HCT116 (cell line): ENCODE results near the gene DLL1.

Source experiments
- CBX3 ChIP-seq: IDR thresholded peaks from 2 replicates; pipeline ENCODE4 v1.6.1; 2012; ENCODE audit warnings: low read depth
- ELF1 ChIP-seq: IDR thresholded peaks from 2 replicates; pipeline ENCODE4 v1.6.1; 2012; ENCODE audit warnings: low read depth, borderline replicate concordance
- EZH2 ChIP-seq: fragments of 200-600 bp; sonication (generic); IDR thresholded peaks from 2 replicates; pipeline ENCODE4 v1.6.1; 2017; ENCODE audit warnings: antibody characterized with exemption, mixed run types
- POLR2A ChIP-seq: IDR thresholded peaks from 2 replicates; pipeline ENCODE4 v1.7.0; 2011; ENCODE audit warnings: borderline replicate concordance; ENCODE audit not compliant: insufficient read depth, insufficient read length; ENCODE audit errors: extremely low read depth
- RAD21 ChIP-seq: IDR thresholded peaks from 2 replicates; pipeline ENCODE4 v1.6.1; 2012; ENCODE audit warnings: low read depth, mild to moderate bottlenecking
- SIN3A ChIP-seq: IDR thresholded peaks from 2 replicates; pipeline ENCODE4 v1.6.1; 2012; ENCODE audit warnings: low read depth
- SP1 ChIP-seq: IDR thresholded peaks from 2 replicates; pipeline ENCODE4 v1.6.1; 2012; ENCODE audit warnings: low read depth
- ZFX ChIP-seq: fragments of 450-650 bp; IDR thresholded peaks from 2 replicates; pipeline ENCODE4 v1.6.1; 2017
- TF ChIP-seq, protein P1 (sequence below), 3 experiments: fragments of 200-600 bp in 1 of 3; sonication (generic) in 1 of 3; IDR thresholded peaks in 2 of 3; conservative IDR thresholded peaks in 1 of 3; 2 replicates each; pipeline ENCODE4 v1.5.1; 2012 to 2017; ENCODE audit warnings: low read depth in 2 of 3, low read length in 2 of 3, antibody characterized with exemption in 1 of 3, borderline replicate concordance in 1 of 3, control low read depth in 1 of 3, mild to moderate bottlenecking in 1 of 3, mixed read lengths in 1 of 3, mixed run types in 1 of 3, moderate library complexity in 1 of 3; ENCODE audit not compliant: insufficient read depth in 1 of 3
- TF ChIP-seq, protein P2 (sequence below): IDR thresholded peaks from 2 replicates; pipeline ENCODE4 v1.6.1; 2012; ENCODE audit warnings: low read depth

DNA sequence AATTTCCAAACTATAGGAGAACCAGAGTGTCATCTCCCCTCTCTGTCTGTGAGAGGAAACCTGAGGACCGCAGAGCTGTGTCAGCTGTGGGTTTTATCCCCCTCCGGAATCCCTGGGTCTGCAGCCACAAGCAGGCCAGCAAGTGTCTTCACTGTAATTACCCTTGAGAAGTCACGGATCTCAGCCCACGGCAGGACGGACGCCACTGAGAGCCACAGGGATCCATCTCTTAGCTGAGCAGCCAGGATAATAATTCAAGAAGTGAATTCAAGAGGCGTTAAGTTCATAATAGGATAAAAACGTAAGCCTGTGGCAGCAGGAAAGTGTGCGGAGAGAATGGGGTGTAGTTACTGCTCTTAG is 37.0 kb downstream of the DLL1 start:
- TF ChIP-seq ZFX (no peak), POLR2A (no peak), EZH2 (no peak), RAD21 (no peak), SIN3A (no peak), SP1 (no peak), ELF1 (no peak), CBX3 (no peak)
- TF ChIP-seq, protein P1, sequence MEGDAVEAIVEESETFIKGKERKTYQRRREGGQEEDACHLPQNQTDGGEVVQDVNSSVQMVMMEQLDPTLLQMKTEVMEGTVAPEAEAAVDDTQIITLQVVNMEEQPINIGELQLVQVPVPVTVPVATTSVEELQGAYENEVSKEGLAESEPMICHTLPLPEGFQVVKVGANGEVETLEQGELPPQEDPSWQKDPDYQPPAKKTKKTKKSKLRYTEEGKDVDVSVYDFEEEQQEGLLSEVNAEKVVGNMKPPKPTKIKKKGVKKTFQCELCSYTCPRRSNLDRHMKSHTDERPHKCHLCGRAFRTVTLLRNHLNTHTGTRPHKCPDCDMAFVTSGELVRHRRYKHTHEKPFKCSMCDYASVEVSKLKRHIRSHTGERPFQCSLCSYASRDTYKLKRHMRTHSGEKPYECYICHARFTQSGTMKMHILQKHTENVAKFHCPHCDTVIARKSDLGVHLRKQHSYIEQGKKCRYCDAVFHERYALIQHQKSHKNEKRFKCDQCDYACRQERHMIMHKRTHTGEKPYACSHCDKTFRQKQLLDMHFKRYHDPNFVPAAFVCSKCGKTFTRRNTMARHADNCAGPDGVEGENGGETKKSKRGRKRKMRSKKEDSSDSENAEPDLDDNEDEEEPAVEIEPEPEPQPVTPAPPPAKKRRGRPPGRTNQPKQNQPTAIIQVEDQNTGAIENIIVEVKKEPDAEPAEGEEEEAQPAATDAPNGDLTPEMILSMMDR (IDR thresholded peaks at IDR 0.05 in 2 of 3, conservative IDR thresholded peaks at IDR 0.05 in 1 of 3; ENCODE audit: borderline replicate concordance in 1 of 3, insufficient read depth in 1 of 3, low read depth in 2 of 3, low read length in 2 of 3): no peak
- TF ChIP-seq, protein P2, sequence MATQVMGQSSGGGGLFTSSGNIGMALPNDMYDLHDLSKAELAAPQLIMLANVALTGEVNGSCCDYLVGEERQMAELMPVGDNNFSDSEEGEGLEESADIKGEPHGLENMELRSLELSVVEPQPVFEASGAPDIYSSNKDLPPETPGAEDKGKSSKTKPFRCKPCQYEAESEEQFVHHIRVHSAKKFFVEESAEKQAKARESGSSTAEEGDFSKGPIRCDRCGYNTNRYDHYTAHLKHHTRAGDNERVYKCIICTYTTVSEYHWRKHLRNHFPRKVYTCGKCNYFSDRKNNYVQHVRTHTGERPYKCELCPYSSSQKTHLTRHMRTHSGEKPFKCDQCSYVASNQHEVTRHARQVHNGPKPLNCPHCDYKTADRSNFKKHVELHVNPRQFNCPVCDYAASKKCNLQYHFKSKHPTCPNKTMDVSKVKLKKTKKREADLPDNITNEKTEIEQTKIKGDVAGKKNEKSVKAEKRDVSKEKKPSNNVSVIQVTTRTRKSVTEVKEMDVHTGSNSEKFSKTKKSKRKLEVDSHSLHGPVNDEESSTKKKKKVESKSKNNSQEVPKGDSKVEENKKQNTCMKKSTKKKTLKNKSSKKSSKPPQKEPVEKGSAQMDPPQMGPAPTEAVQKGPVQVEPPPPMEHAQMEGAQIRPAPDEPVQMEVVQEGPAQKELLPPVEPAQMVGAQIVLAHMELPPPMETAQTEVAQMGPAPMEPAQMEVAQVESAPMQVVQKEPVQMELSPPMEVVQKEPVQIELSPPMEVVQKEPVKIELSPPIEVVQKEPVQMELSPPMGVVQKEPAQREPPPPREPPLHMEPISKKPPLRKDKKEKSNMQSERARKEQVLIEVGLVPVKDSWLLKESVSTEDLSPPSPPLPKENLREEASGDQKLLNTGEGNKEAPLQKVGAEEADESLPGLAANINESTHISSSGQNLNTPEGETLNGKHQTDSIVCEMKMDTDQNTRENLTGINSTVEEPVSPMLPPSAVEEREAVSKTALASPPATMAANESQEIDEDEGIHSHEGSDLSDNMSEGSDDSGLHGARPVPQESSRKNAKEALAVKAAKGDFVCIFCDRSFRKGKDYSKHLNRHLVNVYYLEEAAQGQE: no peak
